HepG2 (cell line): ENCODE data around the gene ASB14. TPM values are rescaled to one million over a fixed set of nuclear protein-coding genes. Genes with fewer than 3 reads are reported as not detected.

Experiments
- ATAC-seq: fragments of 200-7000 bp; cut with Tn5 transposase; 3 replicates; pipeline ENCODE4 v1.9.1; 2020; ENCODE audit warnings: mild to moderate bottlenecking, moderate library complexity
- Bru-seq: library from RNA; stranded (reverse); fragments of 400-500 nt; gene quantifications from one replicate; lab custom pipeline; 2021; lab: Mats Ljungman, UMichigan
- BruChase-seq, 2 experiments: library from RNA; stranded (reverse); fragments of 400-500 nt; gene quantifications; one replicate each; lab custom pipeline; 2021; lab: Mats Ljungman, UMichigan
- BruUV-seq: library from RNA; stranded (reverse); fragments of 400-500 nt; replicated peaks from 2 replicates; lab custom pipeline; 2021; lab: Mats Ljungman, UMichigan
- CTCF ChIA-PET: fragments of 300-600 bp; formaldehyde crosslinking; extraction: SDS; loops from one replicate; lab custom pipeline; 2021; ENCODE audit warnings: low total read pairs, inconsistent platforms, low intra/inter-chr PET ratio; lab: Yijun Ruan, JAX
- POLR2A ChIA-PET: fragments of 350-600 bp; sonication (Branson Sonifier 250); formaldehyde crosslinking; loops from one replicate; lab custom pipeline; 2020; ENCODE audit warnings: antibody characterized with exemption, inconsistent platforms; lab: Yijun Ruan, JAX
- DNase-seq: peaks from one replicate; pipeline ENCODE4 v3.0.0-alpha.2; 2015; ENCODE audit warnings: low spot score
- FAIRE-seq: peaks from 3 replicates; lab custom pipeline; 2011; peaks lifted over from hg19 to GRCh38; lab: Jason Lieb, UNC
- H2AFZ ChIP-seq: one replicate; pipeline ENCODE4 v1.6.1; 2011; ENCODE audit warnings: low read length, inconsistent platforms
- H3K27ac ChIP-seq: fragments of 300-600 bp; 3 replicates; pipeline ENCODE4 v1.8.0; 2011; ENCODE audit warnings: mixed run types, mild to moderate bottlenecking, mixed read lengths, low read length, inconsistent platforms; ENCODE audit not compliant: insufficient read depth; ENCODE audit errors: extremely low read length
- H3K27me3 ChIP-seq, 2 experiments: fragments of 200-600 bp in 1 of 2; 2 replicates in 1 of 2; 3 replicates in 1 of 2; pipeline versions ENCODE4 v1.6.0 to v1.8.0; 2011; ENCODE audit warnings: low read length in 2 of 2, mild to moderate bottlenecking in 2 of 2, moderate library complexity in 2 of 2, inconsistent platforms in 1 of 2; ENCODE audit not compliant: insufficient read depth in 2 of 2, control insufficient read depth in 1 of 2
- H3K36me3 ChIP-seq, 2 experiments: fragments of 200-600 bp in 1 of 2; replicated peaks in 1 of 2; 2 replicates in 1 of 2; 3 replicates in 1 of 2; pipeline versions ENCODE4 v1.5.1 to v1.8.0; 2011; ENCODE audit warnings: low read length in 2 of 2, inconsistent platforms in 1 of 2; ENCODE audit not compliant: insufficient read depth in 2 of 2, control insufficient read depth in 1 of 2
- H3K4me1 ChIP-seq: 2 replicates; pipeline ENCODE4 v1.5.1; 2012; ENCODE audit warnings: low read length, inconsistent platforms; ENCODE audit not compliant: insufficient read depth
- H3K4me2 ChIP-seq: 2 replicates; pipeline ENCODE4 v1.6.0; 2011; ENCODE audit warnings: low read depth, low read length, inconsistent platforms
- H3K4me3 ChIP-seq, 3 experiments: fragments of 200-600 bp in 1 of 3; sonication (generic), shearing (Covaris generic) in 1 of 3; replicated peaks in 1 of 3; 2 replicates each; pipeline ENCODE4 v1.5.1; 2011 to 2016; ENCODE audit warnings: low read length in 3 of 3, inconsistent platforms in 2 of 3, low read depth in 2 of 3, mild to moderate bottlenecking in 2 of 3, control low read depth in 1 of 3, mixed read lengths in 1 of 3; ENCODE audit not compliant: insufficient read depth in 1 of 3
- H3K79me2 ChIP-seq: one replicate; pipeline ENCODE4 v1.6.1; 2011; ENCODE audit warnings: low read length, inconsistent platforms; ENCODE audit not compliant: insufficient read depth
- H3K9ac ChIP-seq: 2 replicates; pipeline ENCODE4 v1.6.0; 2011; ENCODE audit warnings: mild to moderate bottlenecking, low read depth, low read length, inconsistent platforms; ENCODE audit not compliant: insufficient read depth
- H3K9me3 ChIP-seq: 2 replicates; pipeline ENCODE4 v1.5.1; 2012; ENCODE audit warnings: mild to moderate bottlenecking, low read length
- H4K20me1 ChIP-seq: 2 replicates; pipeline ENCODE4 v1.6.0; 2011; ENCODE audit warnings: inconsistent platforms, mild to moderate bottlenecking, low read length, moderate library complexity; ENCODE audit not compliant: insufficient read depth
- KMT2A ChIP-seq: sonication (generic); formaldehyde crosslinking; IDR thresholded peaks from 2 replicates; pipeline ENCODE4 v1.4.0; 2020; ENCODE audit warnings: missing genetic modification reagents
- SP4 ChIP-seq: sonication (generic); formaldehyde crosslinking; IDR thresholded peaks from 2 replicates; pipeline ENCODE4 v1.8.1; 2023; ENCODE audit warnings: mild to moderate bottlenecking, missing genetic modification reagents
- ZNF232 ChIP-seq: sonication (generic); formaldehyde crosslinking; IDR thresholded peaks from 2 replicates; pipeline ENCODE4 v1.4.0; 2020; ENCODE audit warnings: missing genetic modification reagents, borderline replicate concordance
- ZNF432 ChIP-seq: sonication (generic); formaldehyde crosslinking; IDR thresholded peaks from 2 replicates; pipeline ENCODE4 v1.5.0; 2020; ENCODE audit warnings: missing genetic modification reagents, mild to moderate bottlenecking, borderline replicate concordance
- ZNF546 ChIP-seq: sonication (generic); formaldehyde crosslinking; conservative IDR thresholded peaks from 2 replicates; pipeline ENCODE4 v1.8.1; 2023; ENCODE audit warnings: mild to moderate bottlenecking, missing genetic modification reagents
- ZNF800 ChIP-seq: sonication (generic); formaldehyde crosslinking; IDR thresholded peaks from 2 replicates; pipeline ENCODE4 v1.4.0; 2020; ENCODE audit warnings: missing genetic modification reagents
- WGBS: methylation state at CpG from one replicate; pipeline ENCODE4 v1.1.6; 2017; ENCODE audit warnings: low lambda C conversion rate; 5-methylcytosine and 5-hydroxymethylcytosine counted together
- in situ Hi-C: cut with HindIII; loops from 2 replicates; pipeline ENCODE4 v1.10.0; 2017; ENCODE audit warnings: low pct_unique_long_range_greater_than_20kb; ENCODE audit not compliant: extremely low pct_ligation_motif_present
- intact Hi-C: fragments of 100-400 bp; cut with micrococcal nuclease; formaldehyde crosslinking; loops from one replicate; pipeline ENCODE4 v1.10.0; 2022; ENCODE audit not compliant: unreplicated experiment
- long read RNA-seq, 2 experiments: library from RNA in 1 of 2; library from polyadenylated mRNA in 1 of 2; stranded (forward) in 1 of 2; unstranded in 1 of 2; transcript quantifications; one replicate each; pipeline ENCODE4 v2.0.0, GENCODE V29; 2019 to 2022
- polyA minus RNA-seq, 3 experiments: library from RNA; depleted of rRNA, polyadenylated mRNA; stranded (reverse); fragments of >200 nt; gene quantifications; 2 replicates each; pipeline ENCODE4 v1.2.3, GENCODE V29; 2011; ENCODE audit warnings: low replicate concordance in 1 of 3
- polyA plus RNA-seq, 8 experiments: library from polyadenylated mRNA; depleted of rRNA in 3 of 8; stranded (reverse) in 7 of 8; unstranded in 1 of 8; fragments of >200 nt; fragmentation: Illumina TruSeq in 4 of 8; extraction: Trizol in 4 of 8; gene quantifications; 2 replicates each; pipeline versions ENCODE4 v1.2.1 to v1.2.3, GENCODE V29; 2011 to 2016; ENCODE audit warnings: low read depth in 4 of 8, missing spikeins in 1 of 8, mixed read lengths in 1 of 8; ENCODE audit not compliant: insufficient read depth in 1 of 8
- total RNA-seq, 5 experiments: library from RNA; depleted of rRNA; stranded (reverse); fragments of >200 nt; fragmentation: Illumina TruSeq; extraction: Trizol; gene quantifications; 2 replicates each; pipeline ENCODE4 v1.2.3, GENCODE V29; 2016; ENCODE audit warnings: low read depth in 1 of 5

ASB14 gene
- total RNA-seq (2016; rRNA removed; fragmentation: Illumina TruSeq; extraction: Trizol) (not detected in 2 replicates), polyA plus RNA-seq (2011; rRNA removed) (not detected in 2 replicates), polyA minus RNA-seq (2011; rRNA and poly(A)+ RNA removed; ENCODE audit: low replicate concordance) (not detected in 2 replicates), Bru-seq, nascent RNA (not detected), BruChase-seq, experiment 1, labeled RNA remaining after a 6-hour chase (percentile 8 among the genes with signal in this experiment), BruChase-seq, experiment 2, labeled RNA remaining after a 2-hour chase (percentile 4 among the genes with signal in this experiment)
- total RNA-seq (2016; cell fraction: cytosol; rRNA removed; fragmentation: Illumina TruSeq; extraction: Trizol; ENCODE audit: low read depth): not detected in 2 replicates
- total RNA-seq (2016; cell fraction: insoluble cytoplasmic fraction; rRNA removed; fragmentation: Illumina TruSeq; extraction: Trizol): not detected in 2 replicates
- total RNA-seq (2016; cell fraction: membrane; rRNA removed; fragmentation: Illumina TruSeq; extraction: Trizol): not detected in 2 replicates
- not detected in 2 replicates for total RNA-seq (2016; cell fraction: nucleus; rRNA removed; fragmentation: Illumina TruSeq; extraction: Trizol)
- polyA plus RNA-seq (2011; cell fraction: cytosol; rRNA removed): not detected in 2 replicates
- polyA plus RNA-seq (2011; cell fraction: nucleus; rRNA removed): not detected in 2 replicates
- polyA plus RNA-seq (2012): 0.23 and 0.35 TPM in 2 replicates
- not detected in 2 replicates for polyA plus RNA-seq (2016; cell fraction: cytosol; fragmentation: Illumina TruSeq; extraction: Trizol; ENCODE audit: low read depth)
- not detected in 2 replicates for polyA plus RNA-seq (2016; cell fraction: insoluble cytoplasmic fraction; fragmentation: Illumina TruSeq; extraction: Trizol; ENCODE audit: low read depth)
- not detected in 2 replicates for polyA plus RNA-seq (2016; cell fraction: membrane; fragmentation: Illumina TruSeq; extraction: Trizol; ENCODE audit: low read depth)
- polyA plus RNA-seq (2016; cell fraction: nucleus; fragmentation: Illumina TruSeq; extraction: Trizol; ENCODE audit: insufficient read depth, low read depth): not detected in 2 replicates
- not detected in 2 replicates for polyA minus RNA-seq (2011; cell fraction: cytosol; rRNA and poly(A)+ RNA removed)
- polyA minus RNA-seq (2011; cell fraction: nucleus; rRNA and poly(A)+ RNA removed): 0.26 and 0.37 TPM in 2 replicates
- long read RNA-seq, experiment 1: 0 reads
- long read RNA-seq, experiment 2: 0 reads

DNA sequence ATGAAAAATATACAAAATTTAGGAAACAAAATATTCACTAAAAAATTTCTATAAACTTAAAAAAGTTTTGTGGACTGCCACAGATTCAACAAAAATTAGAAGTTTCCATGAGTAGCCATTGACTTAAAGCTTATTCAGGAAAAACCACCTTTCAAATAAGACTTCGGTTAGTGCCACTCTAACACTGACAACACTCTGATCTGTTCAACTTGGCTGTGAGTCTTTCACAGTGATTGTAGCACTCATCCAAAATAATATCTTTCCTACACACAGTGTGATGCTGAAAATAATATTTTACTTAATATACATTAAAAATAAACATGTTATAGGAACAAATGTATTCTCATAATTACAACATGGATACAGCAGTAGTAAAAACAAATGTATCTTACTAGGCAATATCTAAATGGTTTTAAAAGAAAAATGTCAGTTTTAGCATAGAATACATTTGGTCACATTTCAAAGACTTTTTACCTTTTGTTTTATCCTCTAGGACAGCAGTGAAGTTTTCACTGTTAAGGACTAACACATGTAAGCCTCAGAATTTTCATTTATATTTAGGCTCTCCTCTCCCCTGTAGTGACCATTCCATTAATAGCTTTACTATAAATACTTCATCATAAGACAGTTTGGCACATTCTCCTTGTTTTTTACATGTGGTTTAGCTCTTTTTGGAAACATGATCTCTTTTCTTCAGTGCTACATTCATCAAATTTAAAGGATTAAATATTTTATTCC lies at the start of gene ASB14:
Gene ASB14 (minus strand): TSS at position 527 of the 738 bp plus-strand sequence. CDS start 652 bp downstream, outside the sequence.
- no peaks in the 10 kb centered on the region for H3K4me1 ChIP-seq
- no peak within 1 kb of the TSS for H3K9ac ChIP-seq
- 0 out of 5 replicates have a peak, but pooled peaks cover 0 to 3% of the 10 kb centered on the region in 2 experiments for H3K27me3 ChIP-seq
- no peak within 1 kb of the TSS for H2AFZ ChIP-seq
- no peaks in the 10 kb centered on the region for H3K79me2 ChIP-seq
- ATAC-seq: no peak
- intact Hi-C loops: no loop called here
- no peak for DNase-seq
- TF ChIP-seq ZNF432 (CRISPR knock-in tag): no peak
- TF ChIP-seq ZNF546 (CRISPR knock-in tag): no peak
- TF ChIP-seq ZNF232 (CRISPR knock-in tag): no peak
- no peak for TF ChIP-seq SP4 (CRISPR knock-in tag)
- TF ChIP-seq ZNF800 (CRISPR knock-in tag): no peak
- no peak for TF ChIP-seq KMT2A (CRISPR knock-in tag)
- in situ Hi-C loops: no loop called here
- H3K36me3 ChIP-seq: no peaks in the 10 kb centered on the region
- FAIRE-seq: no peak
- H3K4me2 ChIP-seq: no peak within 1 kb of the TSS
- POLR2A ChIA-PET: no interaction called here
- H4K20me1 ChIP-seq: no peaks in the 10 kb centered on the region
- CTCF ChIA-PET: no interaction called here
- H3K4me3 ChIP-seq: no peak within 1 kb of the TSS
- no TSS peak for BruUV-seq
- no peak within 1 kb of the TSS for H3K27ac ChIP-seq
- WGBS: 92% methylated on average over 1 of the region's 1 CpG
- no peaks in the 10 kb centered on the region for H3K9me3 ChIP-seq
